DMS153 treated with DMSO at 0.1 percent for 48 hours (cell line): Measurements from ENCODE around the gene TMEM247.
"Not testable (repeated sequence)": the region's sequence is repeated elsewhere in the genome, so short reads cannot be mapped to it uniquely, and the experiment has no call there.

Source experiments
- DNase-seq: peaks from one replicate; lab custom pipeline; 2025; ENCODE audit not compliant: unreplicated experiment; lab: John Stamatoyannopoulos, UW

The TMEM247 gene

GRCh38 chr2:46458763-46459500 is 20.4 kb upstream of the TMEM247 start:
- DNase-seq = no peak

GRCh38 chr2:46459694-46460093 is 19.7 kb upstream of the TMEM247 start:
- DNase-seq = no peak

- DNase-seq = no peak
Measured at GRCh38 chr2:46460241-46460921, 19.0 kb upstream of the TMEM247 start.

DNA sequence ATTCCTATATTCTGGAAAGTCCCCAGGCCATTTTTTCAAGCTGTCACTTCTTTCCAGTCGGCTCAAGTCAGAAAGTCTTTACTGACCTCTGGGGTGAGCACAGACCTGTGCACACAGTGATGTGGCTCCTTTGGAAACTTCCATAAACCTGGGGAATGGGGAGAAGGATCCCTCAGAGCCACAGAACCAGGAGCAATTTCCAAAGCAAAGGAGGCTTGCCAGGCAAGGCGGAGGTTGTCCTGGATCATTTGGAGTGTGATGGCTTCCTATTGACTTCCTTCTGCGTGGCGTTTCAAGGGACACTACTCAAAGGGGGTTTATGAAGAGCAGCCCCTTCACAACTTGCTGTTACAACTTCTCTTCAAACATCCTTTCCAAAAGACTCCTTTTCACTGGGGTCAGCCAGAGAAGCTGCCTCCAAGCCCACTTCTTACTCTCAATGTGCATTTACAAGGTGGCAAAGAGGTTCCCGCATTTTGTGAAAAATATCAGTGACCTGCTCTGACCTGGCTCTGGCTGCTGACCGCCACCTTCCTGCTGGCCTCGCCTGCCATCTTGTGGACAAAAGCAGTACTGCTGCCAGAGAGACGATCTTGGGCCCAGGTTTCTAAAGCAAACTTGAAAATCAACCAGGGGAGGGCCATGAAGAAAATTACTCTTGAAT is 18.2 kb upstream of the TMEM247 start:
- DNase-seq = peak; percentile 68

DNA sequence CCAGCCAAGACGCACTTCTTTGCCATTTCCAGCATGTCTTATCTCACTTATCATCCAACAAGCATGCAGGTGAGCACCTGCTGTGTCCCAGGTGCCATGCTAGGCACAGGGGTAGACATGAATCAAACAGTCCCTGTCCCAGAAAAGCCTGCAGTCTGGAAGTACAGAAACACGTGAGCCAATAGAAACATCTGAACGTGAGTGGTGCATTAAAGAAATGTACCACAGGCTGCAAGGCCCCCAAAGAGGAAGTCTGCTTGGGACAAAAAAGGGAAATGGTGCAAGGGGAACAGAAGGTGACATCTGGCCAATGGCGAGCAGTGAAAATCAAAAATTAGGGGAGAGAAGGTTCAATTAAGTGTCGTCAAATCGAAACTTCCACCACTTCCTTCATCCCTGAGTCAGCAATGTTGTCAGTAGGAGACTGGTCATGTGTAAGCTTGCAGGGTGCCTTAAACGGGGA is 17.6 kb upstream of the TMEM247 start:
- no peak for DNase-seq

DNA sequence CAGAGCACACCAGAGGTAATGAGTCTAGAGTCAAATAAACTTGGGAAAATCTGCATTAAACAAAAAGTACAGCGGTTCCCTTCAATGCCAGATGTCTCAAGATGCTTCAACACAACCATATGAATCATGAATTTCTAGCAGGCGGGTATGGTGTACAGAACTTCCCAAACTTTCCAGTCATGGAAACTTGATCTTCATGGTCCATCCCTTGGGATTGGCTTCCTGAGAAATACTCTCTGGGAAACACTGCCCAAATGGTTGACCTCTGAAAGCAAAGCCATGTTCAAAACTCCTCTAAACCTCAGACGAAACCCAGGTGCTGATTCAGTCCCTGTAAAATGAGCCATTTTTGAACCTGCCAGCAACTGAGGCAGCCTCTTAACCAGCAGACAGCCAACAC is 16.4 kb upstream of the TMEM247 start:
- no peak for DNase-seq

DNA sequence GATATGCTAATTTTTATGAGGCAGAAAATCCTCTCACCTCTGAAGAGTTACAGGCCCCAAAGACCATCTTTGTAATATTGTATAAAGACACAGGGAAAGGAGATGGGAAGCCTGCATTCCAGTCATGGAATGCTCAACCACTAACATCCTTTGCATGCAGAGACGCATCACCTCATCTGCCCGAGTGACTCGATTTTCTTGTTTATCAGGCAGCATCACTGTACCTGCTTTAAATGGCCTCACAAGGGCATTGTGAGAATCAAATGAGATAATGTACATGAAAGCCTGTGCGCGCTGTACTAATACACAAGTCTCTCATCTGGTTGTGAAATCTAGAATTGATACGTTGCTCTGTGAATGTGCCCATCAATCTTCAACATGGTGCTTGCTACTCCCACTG is 10.2 kb upstream of the TMEM247 start:
- no peak for DNase-seq

DNA sequence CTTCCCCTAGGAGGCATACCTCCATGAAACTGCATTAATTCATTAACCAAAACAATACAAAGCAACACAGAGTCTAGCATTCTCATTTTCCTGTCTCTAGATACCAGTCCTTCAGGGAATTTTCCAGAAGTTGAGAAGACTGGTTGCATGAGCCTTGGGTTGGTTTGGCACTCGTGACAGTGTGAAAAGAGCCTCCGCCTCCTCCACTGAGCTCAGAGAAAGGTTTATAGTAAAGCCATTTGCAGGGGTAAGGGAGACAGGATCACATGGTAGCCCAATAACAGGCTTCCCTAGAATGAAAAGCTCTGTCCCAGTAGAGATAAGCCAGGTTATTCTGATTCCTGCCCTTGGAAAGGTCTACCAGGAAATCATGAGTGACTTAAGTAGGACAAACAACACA is 9.7 kb upstream of the TMEM247 start:
- no peak for DNase-seq

DNA sequence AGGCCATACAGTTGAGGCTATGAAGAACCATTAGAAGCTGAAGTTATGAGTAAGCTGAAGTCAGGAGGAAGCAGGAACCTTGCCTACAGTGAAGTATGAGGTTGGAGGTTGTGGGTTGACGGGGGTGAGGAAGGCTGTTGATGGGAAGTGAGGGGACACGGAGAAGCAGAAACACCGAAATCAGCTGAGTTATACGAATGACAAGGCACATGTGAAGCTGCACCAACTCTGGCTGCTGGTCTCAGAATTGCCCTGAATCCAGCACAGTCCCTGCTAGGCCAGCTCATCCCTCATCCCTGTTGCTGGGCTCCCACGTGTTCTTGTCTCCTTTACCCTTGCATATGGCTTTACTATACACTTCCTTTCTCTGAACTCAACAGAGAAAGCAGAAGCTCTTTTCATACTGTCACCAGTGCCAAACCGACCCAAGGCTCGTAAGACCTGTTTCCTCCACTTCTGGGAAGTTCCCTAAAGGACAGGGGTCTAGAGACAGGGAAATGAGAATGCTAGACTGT is 9.2 kb upstream of the TMEM247 start:
- no peak for DNase-seq

DNA sequence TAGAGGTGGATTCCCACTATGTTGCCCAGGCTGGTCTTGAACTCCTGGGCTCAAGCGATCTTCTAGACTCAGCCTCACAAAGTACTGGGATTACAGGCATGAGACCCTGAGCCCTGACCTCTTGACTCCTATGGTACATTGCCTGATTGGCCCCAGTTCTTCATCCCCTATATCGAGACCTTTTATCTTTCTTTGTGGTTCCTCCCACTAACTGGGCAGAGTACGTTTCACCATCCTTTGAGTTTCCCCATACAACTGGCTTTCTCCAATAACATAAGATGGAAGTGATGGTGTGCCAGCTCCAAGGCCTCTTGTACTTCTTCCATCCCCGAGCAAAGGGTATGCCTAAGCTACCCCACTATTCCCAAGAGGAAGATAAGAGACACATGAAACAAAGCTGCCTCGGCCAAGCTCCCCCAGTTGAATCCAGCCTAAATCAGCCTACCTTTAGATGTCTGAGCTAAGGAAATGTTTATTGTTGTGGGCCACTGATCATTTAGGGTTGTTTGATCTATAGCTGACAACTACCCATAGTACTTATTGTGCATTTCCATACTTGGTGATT is 8.3 kb upstream of the TMEM247 start:
- DNase-seq = no peak

GRCh38 chr2:46471697-46472096 is 7.7 kb upstream of the TMEM247 start:
- no peak for DNase-seq

- DNase-seq = not testable (repeated sequence)
Measured at GRCh38 chr2:46472165-46472564, 7.2 kb upstream of the TMEM247 start.

DNA sequence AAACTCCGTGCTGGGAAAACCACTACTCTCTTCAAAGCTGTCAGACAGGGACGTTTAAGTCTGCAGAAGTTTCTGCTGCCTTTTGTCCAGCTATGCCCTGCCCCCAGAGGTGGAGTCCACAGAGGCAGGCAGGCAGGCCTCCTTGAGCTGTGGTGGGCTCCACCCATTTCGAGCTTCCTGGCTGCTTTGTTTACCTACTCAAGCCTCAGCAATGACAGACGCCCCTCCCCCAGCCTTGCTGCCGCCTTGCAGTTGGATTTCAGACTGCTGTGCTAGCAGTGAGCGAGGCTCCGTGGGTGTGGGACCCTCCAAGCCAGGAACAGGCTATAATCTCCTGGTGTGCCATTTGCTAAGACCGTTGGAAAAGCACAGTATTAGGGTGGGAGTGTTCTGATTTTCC is 1.9 kb upstream of the TMEM247 start:
- not testable (repeated sequence) for DNase-seq

DNA sequence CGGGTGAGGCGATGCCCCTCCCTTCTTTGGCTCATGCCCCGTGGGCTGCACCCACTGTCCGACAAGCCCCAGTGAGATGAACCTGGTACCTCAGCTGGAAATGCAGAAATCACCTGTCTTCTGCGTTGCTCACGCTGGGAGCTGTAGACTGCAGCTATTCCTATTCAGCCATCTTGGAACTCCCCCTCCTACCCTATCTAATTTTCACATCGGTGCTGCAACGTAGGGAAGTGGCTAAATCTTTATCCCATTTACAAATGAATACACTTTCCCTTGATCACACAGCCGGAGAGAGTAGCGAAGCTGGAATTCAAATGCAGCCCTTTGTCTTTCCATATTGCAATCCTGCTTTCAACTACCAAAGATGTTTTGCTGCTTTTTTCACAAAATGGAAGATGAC is 1.4 kb upstream of the TMEM247 start:
- no peak for DNase-seq

DNA sequence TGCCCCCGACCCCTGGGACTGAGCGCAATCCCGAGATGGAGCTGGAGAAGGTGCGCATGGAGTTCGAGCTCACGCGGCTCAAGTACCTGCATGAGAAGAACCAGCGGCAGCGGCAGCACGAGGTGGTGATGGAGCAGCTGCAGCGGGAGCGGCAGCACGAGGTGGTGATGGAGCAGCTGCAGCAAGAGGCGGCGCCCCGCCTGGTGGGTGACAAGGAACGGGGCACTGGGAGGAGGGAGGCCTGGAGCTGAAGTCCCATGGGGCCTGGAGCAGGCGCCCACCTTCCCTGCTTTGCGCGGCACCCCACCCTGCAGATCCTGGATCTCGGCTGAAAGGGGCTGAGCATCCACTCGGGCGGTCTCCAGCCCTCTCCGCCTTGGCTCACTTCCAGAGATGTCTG is 1.2 kb downstream of the TMEM247 start:
- no peak for DNase-seq

- DNase-seq = peak; percentile 75
Measured at GRCh38 chr2:46481198-46482193, 2.1 kb downstream of the TMEM247 start.

DNA sequence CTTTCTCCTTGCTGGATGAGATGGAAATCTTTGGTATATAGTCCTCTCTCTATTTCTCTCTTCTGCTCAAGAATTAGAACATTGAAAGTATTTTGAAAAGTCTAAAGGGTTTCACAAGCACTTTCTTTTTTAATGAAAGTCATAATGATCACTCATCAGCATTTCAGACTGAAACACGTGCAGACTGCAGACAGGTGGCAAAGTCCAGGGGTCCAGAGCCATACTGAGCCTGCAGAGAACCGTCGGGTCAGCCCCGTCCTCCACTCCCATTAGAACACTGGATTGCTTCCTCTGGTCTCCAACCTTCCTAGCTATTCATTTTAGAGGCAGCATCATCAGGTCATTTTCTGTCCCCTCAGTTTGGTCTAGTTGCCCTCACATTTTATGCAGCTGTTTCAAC is 3.1 kb downstream of the TMEM247 start:
- no peak for DNase-seq

DNA sequence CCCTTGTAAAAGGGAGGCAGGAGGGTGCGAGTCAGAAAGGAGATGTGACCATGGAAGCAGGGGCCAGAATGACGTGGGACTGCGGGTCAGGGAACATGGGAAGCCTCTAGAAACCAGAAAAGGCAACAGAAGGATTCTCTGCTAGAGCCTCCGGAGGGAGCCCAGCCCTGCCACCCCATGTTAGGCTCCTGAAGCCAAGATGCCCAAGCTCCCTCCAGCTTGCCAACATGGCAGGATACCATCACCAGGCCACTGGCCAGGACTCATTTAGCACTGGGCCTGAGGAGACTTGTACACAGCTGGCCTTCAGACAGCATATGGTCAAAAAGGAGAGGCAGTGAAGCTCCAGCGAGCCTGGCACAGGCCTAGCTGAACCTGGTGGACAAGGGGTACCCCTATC is 5.6 kb downstream of the TMEM247 start:
- no peak for DNase-seq

GRCh38 chr2:46486436-46486835 is 7.1 kb downstream of the TMEM247 start:
- no peak for DNase-seq

GRCh38 chr2:46487667-46488335 is 8.4 kb downstream of the TMEM247 start:
- DNase-seq = no peak
